ENCODE results near the gene EMP3.

DNA sequence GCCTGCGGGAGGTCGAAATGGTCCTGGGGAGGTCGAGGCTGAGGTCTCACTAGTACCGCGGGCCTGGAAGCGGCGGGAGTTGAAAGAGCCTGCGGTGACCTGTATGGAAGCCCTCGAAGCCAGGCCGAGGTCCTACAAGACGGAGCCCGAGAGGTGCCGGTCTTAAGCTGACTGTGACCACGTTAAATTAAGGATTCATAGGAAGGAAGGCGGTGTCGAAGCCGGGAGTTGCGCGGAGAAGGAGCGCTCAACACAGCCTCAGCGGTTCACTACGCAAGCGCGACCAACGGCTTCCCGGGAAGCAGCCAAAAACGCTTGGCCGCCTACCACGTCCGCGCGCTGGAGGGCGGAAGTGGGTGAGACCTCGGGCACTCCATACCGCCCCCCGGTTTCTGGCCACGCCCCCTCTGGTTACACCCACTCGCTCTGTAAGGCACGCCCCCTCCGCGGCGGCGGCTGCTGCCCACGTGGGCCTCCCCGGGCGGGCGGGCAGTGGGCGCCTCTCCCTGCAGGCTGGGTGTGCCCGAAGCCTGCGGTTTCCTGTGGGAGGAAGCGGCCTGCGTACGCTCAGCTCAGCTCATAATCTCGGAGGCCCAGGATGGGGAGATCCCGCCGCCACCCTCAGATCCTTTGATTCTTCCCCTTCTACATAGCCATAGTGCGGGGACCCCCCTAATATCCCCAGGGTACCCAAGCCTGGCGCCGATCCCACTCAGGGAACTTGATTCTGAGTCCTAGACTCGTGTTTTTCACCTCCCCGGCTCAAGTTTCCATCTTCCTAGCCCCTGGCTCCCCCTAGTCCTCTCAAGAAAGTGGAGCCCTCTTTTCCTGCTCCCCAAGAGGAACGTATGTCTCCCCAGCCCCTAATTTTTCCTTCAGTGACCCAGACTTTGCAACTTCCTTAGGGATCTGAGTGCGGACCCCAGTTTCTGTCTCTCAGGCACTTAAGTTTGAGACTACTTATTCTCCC lies 3.4 kb upstream of the EMP3 start:
- TF ChIP-seq, protein P1, sequence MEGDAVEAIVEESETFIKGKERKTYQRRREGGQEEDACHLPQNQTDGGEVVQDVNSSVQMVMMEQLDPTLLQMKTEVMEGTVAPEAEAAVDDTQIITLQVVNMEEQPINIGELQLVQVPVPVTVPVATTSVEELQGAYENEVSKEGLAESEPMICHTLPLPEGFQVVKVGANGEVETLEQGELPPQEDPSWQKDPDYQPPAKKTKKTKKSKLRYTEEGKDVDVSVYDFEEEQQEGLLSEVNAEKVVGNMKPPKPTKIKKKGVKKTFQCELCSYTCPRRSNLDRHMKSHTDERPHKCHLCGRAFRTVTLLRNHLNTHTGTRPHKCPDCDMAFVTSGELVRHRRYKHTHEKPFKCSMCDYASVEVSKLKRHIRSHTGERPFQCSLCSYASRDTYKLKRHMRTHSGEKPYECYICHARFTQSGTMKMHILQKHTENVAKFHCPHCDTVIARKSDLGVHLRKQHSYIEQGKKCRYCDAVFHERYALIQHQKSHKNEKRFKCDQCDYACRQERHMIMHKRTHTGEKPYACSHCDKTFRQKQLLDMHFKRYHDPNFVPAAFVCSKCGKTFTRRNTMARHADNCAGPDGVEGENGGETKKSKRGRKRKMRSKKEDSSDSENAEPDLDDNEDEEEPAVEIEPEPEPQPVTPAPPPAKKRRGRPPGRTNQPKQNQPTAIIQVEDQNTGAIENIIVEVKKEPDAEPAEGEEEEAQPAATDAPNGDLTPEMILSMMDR (conservative IDR thresholded peaks at IDR 0.05; ENCODE audit: low read depth, low read length) = peak; percentile 15; the same call in 1 of the 2 replicates
- TF ChIP-seq CEBPB (IDR thresholded peaks at IDR 0.05; ENCODE audit: low read depth, low read length) (no peak), POLR2A (IDR thresholded peaks at IDR 0.05; ENCODE audit: low read depth, low read length) (peak; percentile 89), MAFK (IDR thresholded peaks at IDR 0.05; ENCODE audit: low read depth, low read length) (no peak), NFE2L2 (IDR thresholded peaks at IDR 0.05; ENCODE audit: low read depth, low read length) (no peak), RCOR1 (IDR thresholded peaks at IDR 0.05; ENCODE audit: insufficient replicate concordance, low read length) (no peak), RFX5 (IDR thresholded peaks at IDR 0.05; ENCODE audit: low read depth, low read length) (no peak), USF2 (IDR thresholded peaks at IDR 0.05; ENCODE audit: low read depth, low read length) (peak; percentile 96), SMC3 (IDR thresholded peaks at IDR 0.05; ENCODE audit: low read depth, low read length) (no peak), RAD21 (IDR thresholded peaks at IDR 0.05; ENCODE audit: low read length) (no peak), CHD1 (IDR thresholded peaks at IDR 0.05; ENCODE audit: low read depth, low read length) (0 out of 2 replicates have a peak, but pooled peaks have one; percentile 45), MAZ (IDR thresholded peaks at IDR 0.05; ENCODE audit: borderline replicate concordance, low read depth, low read length) (peak; percentile 74; the same call in 1 of the 2 replicates), MXI1 (IDR thresholded peaks at IDR 0.05; ENCODE audit: borderline replicate concordance, low read depth, low read length) (peak; percentile 81; the same call in 1 of the 2 replicates)
- TF ChIP-seq, protein P2, sequence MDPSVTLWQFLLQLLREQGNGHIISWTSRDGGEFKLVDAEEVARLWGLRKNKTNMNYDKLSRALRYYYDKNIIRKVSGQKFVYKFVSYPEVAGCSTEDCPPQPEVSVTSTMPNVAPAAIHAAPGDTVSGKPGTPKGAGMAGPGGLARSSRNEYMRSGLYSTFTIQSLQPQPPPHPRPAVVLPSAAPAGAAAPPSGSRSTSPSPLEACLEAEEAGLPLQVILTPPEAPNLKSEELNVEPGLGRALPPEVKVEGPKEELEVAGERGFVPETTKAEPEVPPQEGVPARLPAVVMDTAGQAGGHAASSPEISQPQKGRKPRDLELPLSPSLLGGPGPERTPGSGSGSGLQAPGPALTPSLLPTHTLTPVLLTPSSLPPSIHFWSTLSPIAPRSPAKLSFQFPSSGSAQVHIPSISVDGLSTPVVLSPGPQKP (IDR thresholded peaks at IDR 0.05; ENCODE audit: borderline replicate concordance, low read depth, low read length) = no peak

Data from IMR-90 (cell line).